GM12878 (cell line): ENCODE measurements around the gene ALG11. TPM values are rescaled to one million over a fixed set of nuclear protein-coding genes. Genes with fewer than 3 reads are reported as not detected.

ENCODE experiments used
- ATAC-seq: fragments of 200-7000 bp; cut with Tn5 transposase; 3 replicates; pipeline ENCODE4 v1.9.1; 2020; ENCODE audit warnings: mild to moderate bottlenecking, moderate library complexity
- BruUV-seq: library from RNA; stranded (reverse); fragments of 400-500 nt; replicated peaks from 2 replicates; lab custom pipeline; 2021; lab: Mats Ljungman, UMichigan
- CTCF ChIA-PET: fragments of 300-600 bp; sonication (Branson Sonifier 250); formaldehyde crosslinking; extraction: SDS; loops from one replicate; lab custom pipeline; 2021; ENCODE audit warnings: inconsistent platforms; lab: Yijun Ruan, JAX
- POLR2A ChIA-PET: fragments of 350-600 bp; formaldehyde crosslinking; extraction: SDS; loops from one replicate; lab custom pipeline; 2021; ENCODE audit warnings: inconsistent platforms; lab: Charles Lee
- RAD21 ChIA-PET: fragments of 300-600 bp; sonication (Branson Sonifier 250); formaldehyde crosslinking; loops from one replicate; lab custom pipeline; 2023; ENCODE audit warnings: antibody characterized with exemption; ENCODE audit not compliant: unreplicated experiment; lab: Charles Lee
- SMC1A ChIA-PET: fragments of 300-600 bp; sonication (Branson Sonifier 250); formaldehyde crosslinking; loops from one replicate; lab custom pipeline; 2023; ENCODE audit not compliant: unreplicated experiment, uncharacterized antibody; lab: Charles Lee
- DNase-seq: peaks from one replicate; pipeline ENCODE4 v3.0.0-alpha.2; 2011; ENCODE audit warnings: low read depth, low spot score
- FAIRE-seq: peaks from 3 replicates; lab custom pipeline; 2011; peaks lifted over from hg19 to GRCh38; lab: Jason Lieb, UNC
- H2AFZ ChIP-seq: 2 replicates; pipeline ENCODE4 v1.6.0; 2011; ENCODE audit warnings: low read depth, low read length, control low read depth; ENCODE audit not compliant: control insufficient read depth
- H3K27ac ChIP-seq: 2 replicates; pipeline ENCODE4 v1.5.1; 2011; ENCODE audit warnings: control low read depth; ENCODE audit not compliant: control insufficient read depth, insufficient read depth
- H3K27me3 ChIP-seq, 2 experiments: replicated peaks in 1 of 2; 2 replicates each; pipeline versions ENCODE4 v1.6.0 to v1.6.1; 2011; ENCODE audit warnings: low read length in 1 of 2; ENCODE audit not compliant: control insufficient read depth in 2 of 2, insufficient read depth in 2 of 2
- H3K36me3 ChIP-seq, 2 experiments: 2 replicates each; pipeline ENCODE4 v1.5.1; 2011; ENCODE audit warnings: low read length in 1 of 2; ENCODE audit not compliant: control insufficient read depth in 2 of 2, insufficient read depth in 2 of 2
- H3K4me1 ChIP-seq: 2 replicates; pipeline ENCODE4 v1.6.1; 2011; ENCODE audit warnings: mild to moderate bottlenecking, low read length, moderate library complexity, mixed read lengths; ENCODE audit not compliant: control insufficient read depth, insufficient read depth
- H3K4me2 ChIP-seq: 2 replicates; pipeline ENCODE4 v1.6.0; 2011; ENCODE audit warnings: control low read depth; ENCODE audit not compliant: control insufficient read depth, insufficient read depth
- H3K4me3 ChIP-seq: fragments of 200-600 bp; sonication (generic); 2 replicates; pipeline ENCODE4 v1.5.1; 2016
- H3K79me2 ChIP-seq: 2 replicates; pipeline ENCODE4 v1.6.0; 2011; ENCODE audit warnings: low read length; ENCODE audit not compliant: control insufficient read depth, insufficient read depth
- H3K9ac ChIP-seq: 2 replicates; pipeline ENCODE4 v1.8.0; 2011; ENCODE audit warnings: low read length, control low read depth, mixed read lengths; ENCODE audit not compliant: control insufficient read depth, insufficient read depth
- H3K9me3 ChIP-seq: replicated peaks from 3 replicates; pipeline ENCODE4 v1.5.1; 2011; ENCODE audit warnings: mild to moderate bottlenecking, low read length; ENCODE audit not compliant: control insufficient read depth, insufficient read depth
- H4K20me1 ChIP-seq: 2 replicates; pipeline ENCODE4 v1.6.0; 2011; ENCODE audit not compliant: control insufficient read depth, insufficient read depth
- CHD2 ChIP-seq: IDR thresholded peaks from 2 replicates; pipeline ENCODE4 v1.6.1; 2011; ENCODE audit warnings: low read depth, low read length, improper control_type of control experiment, borderline replicate concordance
- EED ChIP-seq: sonication (generic); IDR thresholded peaks from 2 replicates; pipeline ENCODE4 v1.6.1; 2016; ENCODE audit warnings: antibody characterized with exemption, low read depth
- FOS ChIP-seq: IDR thresholded peaks from 3 replicates; pipeline ENCODE4 v1.6.1; 2011; ENCODE audit warnings: borderline replicate concordance; ENCODE audit not compliant: insufficient read length; ENCODE audit errors: extremely low read depth
- FOXM1 ChIP-seq: IDR thresholded peaks from 2 replicates; pipeline ENCODE4 v1.6.1; 2012; ENCODE audit warnings: low read depth, mild to moderate bottlenecking, inconsistent platforms, low read length, moderate library complexity
- RAD21 ChIP-seq: IDR thresholded peaks from 2 replicates; pipeline ENCODE4 v1.6.1; 2011; ENCODE audit warnings: mild to moderate bottlenecking, low read depth, low read length, moderate library complexity; ENCODE audit not compliant: insufficient read depth
- RB1 ChIP-seq: fragments of 450-650 bp; formaldehyde crosslinking; IDR thresholded peaks from 2 replicates; pipeline ENCODE4 v1.6.1; 2017; ENCODE audit warnings: mild to moderate bottlenecking, borderline replicate concordance
- REST ChIP-seq: IDR thresholded peaks from 2 replicates; pipeline ENCODE4 v1.6.1; 2012; ENCODE audit warnings: mild to moderate bottlenecking, low read depth, low read length
- WGBS: methylation state at CpG from one replicate; pipeline ENCODE4 v1.1.6; 2016; ENCODE audit warnings: low lambda C conversion rate; ENCODE audit not compliant: insufficient replicate concordance, insufficient coverage; ENCODE audit errors: missing lambda C conversion rate; 5-methylcytosine and 5-hydroxymethylcytosine counted together
- in situ Hi-C: fragments of 300-500 bp; cut with MboI; formaldehyde crosslinking; loops from 9 replicates; pipeline ENCODE4 v1.14.3; 2018; ENCODE audit warnings: mixed read lengths
- intact Hi-C: fragments of 100-400 bp; cut with micrococcal nuclease; formaldehyde crosslinking; loops from one replicate; pipeline ENCODE4 v1.14.2; 2022; ENCODE audit not compliant: unreplicated experiment
- polyA plus RNA-seq, 11 experiments: library from polyadenylated mRNA; depleted of rRNA in 4 of 11; unstranded in 6 of 11; stranded (reverse) in 5 of 11; fragments of >200 nt; fragmentation: Nextera tagmentation in 4 of 11; fragmentation: Illumina TruSeq in 1 of 11; extraction: Ambion mirVana in 4 of 11; extraction: Trizol in 1 of 11; gene quantifications; 1 replicate in 1 of 11; 2 replicates in 10 of 11; pipeline versions ENCODE4 v1.2.1 to v1.2.3, GENCODE V29; 2011 to 2016; ENCODE audit warnings: inconsistent platforms in 2 of 11, missing spikeins in 2 of 11, low read depth in 1 of 11
- total RNA-seq, 4 experiments: library from RNA; depleted of rRNA in 3 of 4; stranded (reverse); fragments of >200 nt in 3 of 4; fragmentation: Illumina TruSeq in 1 of 4; extraction: Trizol in 1 of 4; gene quantifications; 2 replicates each; pipeline versions ENCODE4 v1.2.1 to v1.2.3, GENCODE V29; 2013 to 2021

Gene ALG11
- total and polyA plus RNA-seq, 10 of the 15 experiments (the other 5 are each of a cell fraction or from before 2014, with no cell fraction given): 8.4 to 27.7 (median 15.6) TPM

- Histone ChIP-seq H4K20me1 (no peaks in the 10 kb centered on the region), H2AFZ (peak within 1 kb of the TSS; percentile 98), H3K27me3 (peaks cover 2 to 13% of the 10 kb centered on the region in 2 experiments; a peak in 3 of 4 replicates), H3K4me1 (no peaks in the 10 kb centered on the region; the same call in 1 of the 2 replicates), H3K36me3 (no peaks in the 10 kb centered on the region; a peak in 1 of 4 replicates), H3K4me3 (peak within 1 kb of the TSS; percentile 95), H3K27ac (peak within 1 kb of the TSS; percentile 49), H3K4me2 (peak within 1 kb of the TSS; percentile 100), H3K79me2 (peaks cover 23% of the 10 kb centered on the region), H3K9ac (peak within 1 kb of the TSS; percentile 77), H3K9me3 (no peaks in the 10 kb centered on the region; the same call in 1 of the 3 replicates)
- intact Hi-C loops (loop anchor here (5.0 kb wide), 2 partner anchors 181 to 441 kb away; partner anchors contain the start of gene VPS36), in situ Hi-C loops (loop anchor here (10.0 kb wide), 1 partner anchor 444 kb away; the partner anchor contains the start of genes CKAP2 and VPS36)
- WGBS: 8% methylated on average over 46 of the region's 46 CpGs
- ChIA-PET SMC1A (no interaction called here), POLR2A (no interaction called here), CTCF (no interaction called here), RAD21 (no interaction called here)
- FAIRE-seq: no peak
- no peak for TF ChIP-seq FOXM1
- 0 out of 2 replicates have a peak, but pooled peaks have one; percentile 4 for TF ChIP-seq EED
- ATAC-seq: peak; percentile 29
- DNase-seq: no peak
- no TSS peak for BruUV-seq
Measured at GRCh38 chr13:52010890-52011631, 1.1 kb upstream of the ALG11 start, which contains the start of gene ATP7B. Gene ATP7B, minus strand, starts transcription at chr13:52011450. Its CDS starts 113 bp downstream, at chr13:52011337.

DNA sequence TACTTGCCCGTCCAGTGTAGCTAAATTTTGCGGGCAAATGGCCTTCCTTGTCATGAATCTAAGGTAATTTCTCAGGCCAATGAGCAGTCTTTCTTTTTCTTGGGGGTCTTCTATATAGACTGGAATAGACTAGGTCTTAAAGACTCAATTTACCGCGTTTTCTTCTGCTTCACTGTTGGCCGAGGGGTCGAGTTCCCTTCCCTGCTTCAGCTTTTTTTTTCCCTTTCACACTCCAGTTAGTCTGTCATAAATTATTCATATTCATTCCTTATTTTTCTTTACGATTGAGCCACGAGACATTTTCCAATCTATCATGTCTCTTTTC lies 276 bp downstream of the ALG11 start:
- H3K27ac ChIP-seq: peak overlapping the region; percentile 49
- no peak for TF ChIP-seq FOS
- TF ChIP-seq RB1: no peak
- TF ChIP-seq REST: 0 out of 2 replicates have a peak, but pooled peaks have one; percentile 15
- TF ChIP-seq RAD21: no peak
- no peak for TF ChIP-seq CHD2

More for the DNA sequence above, 276 bp downstream of the ALG11 start:
- Histone ChIP-seq H3K36me3 (peaks cover 0 to 1% of the 10 kb centered on the region in 2 experiments; a peak in 3 of 4 replicates), H3K4me3 (peak overlapping the region; percentile 95), H3K9me3 (no peaks in the 10 kb centered on the region; the same call in 1 of the 3 replicates), H3K4me2 (peak overlapping the region; percentile 79; the same call in 1 of the 2 replicates), H2AFZ (peak overlapping the region; percentile 94), H3K4me1 (no peaks in the 10 kb centered on the region; the same call in 1 of the 2 replicates), H3K79me2 (peaks cover 23% of the 10 kb centered on the region), H3K9ac (peak overlapping the region; percentile 77), H3K27me3 (peaks cover 2 to 13% of the 10 kb centered on the region in 2 experiments; a peak in 2 of 4 replicates), H4K20me1 (no peaks in the 10 kb centered on the region)
- ChIA-PET POLR2A (no interaction called here), SMC1A (interaction anchor here (1.0 to 2.1 kb wide), 6 partner anchors 9 to 182 kb away, joined by 3 to 9 read pairs (median 5); no protein-coding TSS in a partner anchor), RAD21 (interaction anchor here (1.2 to 1.6 kb wide), 4 partner anchors 53 to 438 kb away, joined by 3 to 5 read pairs (median 4); partner anchors contain the start of gene VPS36), CTCF (interaction anchor here (1.0 to 2.5 kb wide), 9 partner anchors 12 to 438 kb away, joined by 3 to 11 read pairs (median 3); partner anchors contain the start of genes UTP14C and VPS36)
- intact Hi-C loops (loop anchor here (5.0 kb wide), 2 partner anchors 180 to 440 kb away; partner anchors contain the start of gene VPS36), in situ Hi-C loops (loop anchor here (10.0 kb wide), 1 partner anchor 442 kb away; the partner anchor contains the start of genes CKAP2 and VPS36)
- no peak; the same call in 2 of the 3 replicates for ATAC-seq
- 0% methylated on average over 8 of the region's 8 CpGs for WGBS
- no peak for DNase-seq
- BruUV-seq: TSS peak; percentile 82
- FAIRE-seq: no peak
